ENCODE data around the gene S100A9. TPM values are rescaled to one million over a fixed set of nuclear protein-coding genes. Genes with fewer than 3 reads are reported as not detected.
"Not testable (repeated sequence)": the region's sequence is repeated elsewhere in the genome, so short reads cannot be mapped to it uniquely, and the experiment has no call there.

S100A9 gene
- total RNA-seq, 2 experiments from 2014 or later, result not detected

GRCh38 chr1:153399401-153400055 is 41.9 kb downstream of the S100A9 start:
- Mint-ChIP-seq H3K4me1 (no peaks in the 10 kb centered on the region), H3K27me3 (peaks cover 7% of the 10 kb centered on the region), H3K9me3 (peaks cover under 1% of the 10 kb centered on the region), H3K4me3 (no peak overlapping the region), H3K27ac (no peak overlapping the region), H3K36me3 (no peaks in the 10 kb centered on the region)
- no peak for DNase-seq

- Mint-ChIP-seq H3K9me3 (peaks cover 2% of the 10 kb centered on the region), H3K27ac (no peak overlapping the region), H3K4me3 (no peak overlapping the region), H3K36me3 (no peaks in the 10 kb centered on the region), H3K27me3 (peaks cover 7% of the 10 kb centered on the region), H3K4me1 (no peaks in the 10 kb centered on the region)
- no peak for DNase-seq
Measured at GRCh38 chr1:153400244-153400643, 42.6 kb downstream of the S100A9 start.

GRCh38 chr1:153401461-153401860 is 43.8 kb downstream of the S100A9 start:
- Mint-ChIP-seq H3K27ac (no peak overlapping the region), H3K4me1 (no peaks in the 10 kb centered on the region), H3K27me3 (peaks cover 7% of the 10 kb centered on the region), H3K4me3 (no peak overlapping the region), H3K36me3 (no peaks in the 10 kb centered on the region), H3K9me3 (peaks cover 2% of the 10 kb centered on the region)
- DNase-seq, result no peak

DNA sequence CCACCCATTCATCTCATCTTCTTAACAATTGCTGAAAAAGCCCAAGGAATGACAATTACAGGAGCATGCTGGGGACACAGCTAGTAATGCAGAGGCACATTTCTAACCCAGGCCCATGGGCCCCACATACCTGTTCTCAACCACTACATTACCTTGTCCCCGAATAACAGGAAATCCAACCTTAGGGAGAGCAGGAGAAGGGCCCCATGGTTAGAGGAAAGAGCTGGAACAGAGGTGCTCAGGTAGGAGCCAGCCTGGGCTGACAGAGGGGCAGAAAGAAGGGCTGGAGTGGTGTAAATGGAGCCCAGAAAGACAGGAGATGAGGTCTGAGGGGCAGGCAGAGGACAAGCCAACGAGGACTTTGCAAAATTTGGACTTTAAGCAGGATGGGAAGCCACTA is 44.6 kb downstream of the S100A9 start:
- no peak for DNase-seq
- Mint-ChIP-seq H3K27me3 (peaks cover 9% of the 10 kb centered on the region), H3K9me3 (peaks cover 2% of the 10 kb centered on the region), H3K36me3 (no peaks in the 10 kb centered on the region), H3K27ac (no peak overlapping the region), H3K4me3 (no peak overlapping the region), H3K4me1 (no peaks in the 10 kb centered on the region)

- Mint-ChIP-seq H3K36me3 (no peaks in the 10 kb centered on the region), H3K27ac (no peak overlapping the region), H3K4me1 (no peaks in the 10 kb centered on the region), H3K9me3 (peaks cover 5% of the 10 kb centered on the region), H3K27me3 (peaks cover 15% of the 10 kb centered on the region), H3K4me3 (no peak overlapping the region)
- no peak for DNase-seq
Measured at GRCh38 chr1:153403421-153404085, 45.9 kb downstream of the S100A9 start.

DNA sequence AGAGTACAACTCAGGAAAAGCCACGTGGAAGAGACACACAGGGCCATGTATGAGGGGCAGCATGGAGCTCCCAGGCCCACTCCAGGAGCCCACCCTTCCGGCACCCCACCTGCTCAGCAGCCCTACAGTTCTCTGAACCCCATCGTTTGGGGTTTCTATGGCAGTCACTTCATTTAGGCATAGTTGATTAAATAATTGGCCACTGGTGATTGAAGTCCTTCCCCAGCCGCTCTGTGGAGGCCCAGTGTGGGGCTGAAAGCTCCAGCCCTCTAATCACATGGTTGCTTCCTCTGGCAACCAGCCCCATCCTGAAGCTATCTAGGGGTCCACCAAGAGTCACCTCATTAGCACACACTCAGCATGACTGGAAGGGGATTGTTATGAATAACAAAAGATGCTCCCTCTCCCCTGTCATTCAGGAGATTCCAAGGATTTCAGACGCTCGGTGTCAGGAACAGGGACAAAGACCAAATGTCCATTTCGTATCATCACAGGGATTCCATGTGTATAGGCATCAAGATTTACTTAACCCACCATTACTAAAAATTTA is 46.5 kb downstream of the S100A9 start:
- DNase-seq, result no peak
- H3K27me3 Mint-ChIP-seq, result peaks cover 15% of the 10 kb centered on the region
- H3K9me3 Mint-ChIP-seq, result peaks cover 5% of the 10 kb centered on the region
- no peak overlapping the region for H3K27ac Mint-ChIP-seq
- no peak overlapping the region for H3K4me3 Mint-ChIP-seq
- H3K4me1 Mint-ChIP-seq, result no peaks in the 10 kb centered on the region
- H3K36me3 Mint-ChIP-seq, result no peaks in the 10 kb centered on the region

- Mint-ChIP-seq H3K27me3 (peaks cover 19% of the 10 kb centered on the region), H3K27ac (no peak overlapping the region), H3K36me3 (no peaks in the 10 kb centered on the region), H3K9me3 (peaks cover 8% of the 10 kb centered on the region), H3K4me3 (no peak overlapping the region), H3K4me1 (no peaks in the 10 kb centered on the region)
- DNase-seq, result peak; percentile 60
Measured at GRCh38 chr1:153404768-153405167, 47.1 kb downstream of the S100A9 start.

DNA sequence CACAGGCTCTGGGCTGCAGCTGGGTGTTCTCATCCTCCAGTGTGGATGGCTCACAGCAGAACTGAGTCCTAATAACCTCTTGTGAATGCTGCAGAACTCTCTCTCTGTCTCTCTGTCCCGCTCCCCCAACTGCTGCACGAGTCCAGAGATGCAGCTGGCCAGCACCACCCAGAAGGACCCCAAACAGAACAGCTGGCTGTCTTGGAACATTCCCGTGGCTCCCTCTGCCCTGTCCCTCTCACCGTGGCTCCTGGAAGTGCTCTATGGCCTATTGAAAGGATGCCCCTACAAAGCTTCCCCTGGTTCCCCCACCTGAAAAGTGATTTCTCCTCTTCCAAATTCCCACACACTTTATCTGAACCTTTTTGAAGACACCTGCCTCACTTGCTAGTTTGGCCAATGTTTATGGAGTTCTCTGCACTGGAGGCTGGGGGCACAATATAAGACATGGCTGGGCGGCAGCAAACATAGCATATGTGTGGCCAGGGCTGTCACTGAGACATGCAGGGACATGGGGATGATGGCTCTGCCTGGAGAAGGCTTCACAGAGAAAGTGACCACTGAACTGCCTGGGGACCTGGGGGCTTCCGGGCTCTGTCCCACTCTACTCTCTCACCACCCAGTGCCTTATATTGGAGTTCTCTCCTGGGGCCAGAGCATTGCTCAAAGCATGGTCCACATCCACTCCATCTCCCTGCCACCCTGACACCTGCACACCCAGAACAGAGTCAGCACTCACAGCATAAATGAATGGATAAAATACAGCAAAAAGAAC is 48.4 kb downstream of the S100A9 start:
- H3K36me3 Mint-ChIP-seq, DNase-seq, H3K4me1 Mint-ChIP-seq, H3K27ac Mint-ChIP-seq, H3K9me3 Mint-ChIP-seq, H3K4me3 Mint-ChIP-seq: not testable (repeated sequence)
- H3K27me3 Mint-ChIP-seq, result peaks cover 20% of the 10 kb centered on the region

DNA sequence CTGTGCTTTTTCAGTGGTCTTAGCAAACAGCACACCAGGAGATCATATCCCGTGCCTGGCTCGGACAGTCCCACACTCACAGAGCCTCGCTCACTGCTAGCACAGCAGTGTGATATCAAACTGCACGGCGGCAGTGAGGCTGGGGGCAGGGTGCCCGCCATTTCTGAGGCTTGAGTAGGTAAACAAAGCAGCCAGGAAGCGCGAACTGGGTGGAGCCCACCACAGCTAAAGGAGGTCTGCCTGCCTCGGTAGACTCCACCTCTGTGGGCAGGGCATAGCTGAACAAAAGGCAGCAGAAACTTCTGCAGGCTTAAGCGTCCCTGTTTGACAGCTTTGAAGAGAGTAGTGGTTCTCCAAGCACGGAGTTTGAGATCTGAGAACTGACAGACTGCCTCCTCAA is 49.6 kb downstream of the S100A9 start:
- H3K36me3 Mint-ChIP-seq, DNase-seq, H3K4me1 Mint-ChIP-seq, H3K27ac Mint-ChIP-seq, H3K4me3 Mint-ChIP-seq: not testable (repeated sequence)
- Mint-ChIP-seq H3K9me3 (peaks cover 16% of the 10 kb centered on the region), H3K27me3 (peaks cover 25% of the 10 kb centered on the region)

Other genes with a start within 250 kb of the S100A9 start
- gene SPRR2F, start 244.3 kb upstream of the S100A9 start, total RNA-seq, result not detected
- gene SPRR2G, start 207.0 kb upstream of the S100A9 start, total RNA-seq, result not detected
- gene LELP1, start 154.4 kb upstream of the S100A9 start, total RNA-seq, result not detected
- gene PRR9, start 140.3 kb upstream of the S100A9 start, total RNA-seq, result not detected
- gene LORICRIN, start 98.2 kb upstream of the S100A9 start, total RNA-seq, result not detected
- not detected for gene PGLYRP3, start 44.9 kb upstream of the S100A9 start, total RNA-seq
- gene PGLYRP4, start 9.0 kb upstream of the S100A9 start, total RNA-seq, result not detected
- not detected for gene S100A12, start 17.8 kb downstream of the S100A9 start, total RNA-seq
- not detected for gene S100A8, start 33.2 kb downstream of the S100A9 start, total RNA-seq
- not detected for gene S100A7A, start 58.7 kb downstream of the S100A9 start, total RNA-seq
- gene S100A7, start 102.8 kb downstream of the S100A9 start, total RNA-seq, result not detected
- gene S100A6, start 178.1 kb downstream of the S100A9 start, total RNA-seq, result 100 to 1,000 TPM; 144 to 155 TPM
- gene S100A5, start 183.1 kb downstream of the S100A9 start, total RNA-seq, result 1 to 10 TPM; 1.2 to 1.6 TPM
- 10 to 100 TPM; 44.7 to 44.9 TPM for gene S100A4, start 188.0 kb downstream of the S100A9 start, total RNA-seq
- gene S100A3, start 191.4 kb downstream of the S100A9 start, total RNA-seq, result not detected
- under 1 TPM in 1 of 2 experiments, not detected in 1; 0.60 TPM for gene S100A2, start 208.0 kb downstream of the S100A9 start, total RNA-seq